ENCODE data around the gene PDE4D. TPM values are rescaled to one million over a fixed set of nuclear protein-coding genes. Genes with fewer than 3 reads are reported as not detected.

The PDE4D gene
- total RNA-seq, 1 donor = 12.7 TPM

GRCh38 chr5:59216841-59217240 lies 676.7 kb downstream of the PDE4D start:
- no peak for DNase-seq (ENCODE audit: low read depth)
- TF ChIP-seq, protein P1, sequence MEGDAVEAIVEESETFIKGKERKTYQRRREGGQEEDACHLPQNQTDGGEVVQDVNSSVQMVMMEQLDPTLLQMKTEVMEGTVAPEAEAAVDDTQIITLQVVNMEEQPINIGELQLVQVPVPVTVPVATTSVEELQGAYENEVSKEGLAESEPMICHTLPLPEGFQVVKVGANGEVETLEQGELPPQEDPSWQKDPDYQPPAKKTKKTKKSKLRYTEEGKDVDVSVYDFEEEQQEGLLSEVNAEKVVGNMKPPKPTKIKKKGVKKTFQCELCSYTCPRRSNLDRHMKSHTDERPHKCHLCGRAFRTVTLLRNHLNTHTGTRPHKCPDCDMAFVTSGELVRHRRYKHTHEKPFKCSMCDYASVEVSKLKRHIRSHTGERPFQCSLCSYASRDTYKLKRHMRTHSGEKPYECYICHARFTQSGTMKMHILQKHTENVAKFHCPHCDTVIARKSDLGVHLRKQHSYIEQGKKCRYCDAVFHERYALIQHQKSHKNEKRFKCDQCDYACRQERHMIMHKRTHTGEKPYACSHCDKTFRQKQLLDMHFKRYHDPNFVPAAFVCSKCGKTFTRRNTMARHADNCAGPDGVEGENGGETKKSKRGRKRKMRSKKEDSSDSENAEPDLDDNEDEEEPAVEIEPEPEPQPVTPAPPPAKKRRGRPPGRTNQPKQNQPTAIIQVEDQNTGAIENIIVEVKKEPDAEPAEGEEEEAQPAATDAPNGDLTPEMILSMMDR (IDR thresholded peaks at IDR 0.05; ENCODE audit: insufficient read depth, low read length) = no peak
- H3K4me3 ChIP-seq (ENCODE audit: low read depth, low read length) = no peak overlapping the region

DNA sequence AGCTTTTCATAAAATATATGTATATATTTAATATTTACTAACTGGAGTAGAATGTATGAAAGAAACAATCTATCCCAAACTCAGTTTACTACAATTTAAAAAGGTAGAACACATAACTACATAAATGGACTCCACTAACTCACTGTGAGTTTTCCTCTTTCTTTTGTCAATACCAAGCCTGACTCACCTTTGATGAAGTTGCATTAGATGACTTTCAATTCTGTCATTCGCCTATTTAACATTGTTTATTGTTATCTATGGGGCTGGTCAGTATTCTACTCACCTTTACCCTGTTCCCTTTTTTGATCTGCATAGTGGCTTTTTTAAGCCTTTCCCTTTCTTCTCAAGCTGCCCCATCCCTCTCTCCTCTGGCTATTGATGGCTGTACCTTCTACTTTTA lies 680.9 kb downstream of the PDE4D start:
- DNase-seq (ENCODE audit: low read depth) = no peak
- TF ChIP-seq, protein P1 (IDR thresholded peaks at IDR 0.05; ENCODE audit: insufficient read depth, low read length) = no peak
- no peak overlapping the region for H3K4me3 ChIP-seq (ENCODE audit: low read depth, low read length)

GRCh38 chr5:59209758-59210359 lies 683.7 kb downstream of the PDE4D start:
- TF ChIP-seq, protein P1 (IDR thresholded peaks at IDR 0.05; ENCODE audit: insufficient read depth, low read length) = no peak
- H3K4me3 ChIP-seq (ENCODE audit: low read depth, low read length) = no peak overlapping the region
- DNase-seq (ENCODE audit: low read depth) = no peak

DNA sequence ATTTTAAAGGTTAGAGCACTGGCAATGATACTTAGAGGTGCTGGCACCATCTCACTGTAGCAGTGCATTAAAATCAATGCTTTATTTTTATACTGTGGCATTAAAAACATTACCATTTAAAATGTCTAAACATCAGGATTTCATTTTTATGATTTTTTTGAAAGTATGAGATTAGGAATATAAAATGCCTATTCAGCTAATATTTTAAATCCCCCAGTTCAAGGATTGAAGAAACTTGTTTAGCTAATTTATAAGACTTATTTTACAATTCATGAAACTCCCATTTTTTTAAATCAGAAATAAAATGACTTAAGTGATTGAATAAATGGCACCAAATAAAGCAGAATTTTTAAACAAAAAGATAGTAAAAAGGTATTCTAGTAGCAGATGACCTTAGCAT lies 685.1 kb downstream of the PDE4D start:
- TF ChIP-seq, protein P1 (IDR thresholded peaks at IDR 0.05; ENCODE audit: insufficient read depth, low read length) = no peak
- no peak overlapping the region for H3K4me3 ChIP-seq (ENCODE audit: low read depth, low read length)
- no peak for DNase-seq (ENCODE audit: low read depth)

DNA sequence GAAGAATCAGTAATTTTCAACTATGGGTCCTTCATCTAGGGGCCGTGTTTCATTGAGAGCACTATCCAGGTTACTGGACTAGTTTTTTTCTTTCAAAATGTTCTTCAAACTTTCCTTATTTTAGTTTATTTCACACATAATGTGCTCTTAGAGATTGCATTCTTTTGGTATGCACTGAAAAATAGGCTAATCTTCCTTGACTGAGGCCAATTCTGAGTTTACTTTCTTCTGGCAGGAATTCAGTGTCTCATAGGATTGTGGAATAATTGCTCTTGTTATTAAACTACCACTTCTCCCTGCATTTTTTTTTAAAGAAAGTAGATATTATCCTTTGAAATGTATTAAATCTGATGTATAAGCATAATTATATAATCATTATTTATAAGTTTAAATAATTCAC lies 686.1 kb downstream of the PDE4D start:
- TF ChIP-seq, protein P1 (IDR thresholded peaks at IDR 0.05; ENCODE audit: insufficient read depth, low read length) = no peak
- DNase-seq (ENCODE audit: low read depth) = no peak
- no peak overlapping the region for H3K4me3 ChIP-seq (ENCODE audit: low read depth, low read length)

DNA sequence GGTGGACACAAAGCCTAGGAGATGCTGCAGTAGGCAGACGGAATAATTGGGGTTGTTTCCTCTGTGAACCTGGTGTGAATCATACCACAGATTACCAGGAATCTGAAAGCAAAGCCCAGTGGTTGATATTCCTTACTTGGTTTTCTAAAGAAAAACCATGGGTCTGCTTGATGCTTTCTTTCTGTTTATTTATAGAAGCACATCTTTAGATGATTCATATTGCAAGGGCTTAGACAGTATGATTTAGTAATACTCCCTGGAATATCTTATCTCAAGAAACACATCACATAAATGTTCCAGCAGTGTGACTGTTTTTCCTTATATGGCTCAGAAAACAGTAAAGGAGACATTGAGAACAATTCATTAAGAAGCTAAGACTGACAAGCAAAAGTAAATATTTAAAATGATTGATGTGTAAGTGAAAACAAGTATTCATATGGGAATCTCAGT lies 687.4 kb downstream of the PDE4D start:
- peak; percentile 60 for DNase-seq (ENCODE audit: low read depth)
- H3K4me3 ChIP-seq (ENCODE audit: low read depth, low read length) = no peak overlapping the region
- TF ChIP-seq, protein P1 (IDR thresholded peaks at IDR 0.05; ENCODE audit: insufficient read depth, low read length) = no peak

All from fibroblast of the aortic adventitia (primary cell).